RWPE2 (cell line): ENCODE data around the gene JMJD7.

ENCODE experiments used
- ATAC-seq: fragments of 200-7000 bp; cut with Tn5 transposase; 3 replicates; pipeline ENCODE4 v1.9.1; 2021; ENCODE audit warnings: low read depth
- DNase-seq: peaks from one replicate; pipeline ENCODE4 v3.0.0-alpha.2; 2020; ENCODE audit warnings: low spot score
- H3K27ac ChIP-seq: fragments of 450-650 bp; 2 replicates; pipeline ENCODE4 v1.5.1; 2017; ENCODE audit warnings: mild to moderate bottlenecking; ENCODE audit not compliant: poor library complexity, severe bottlenecking
- H3K27me3 ChIP-seq: fragments of 250-450 bp; sonication (Bioruptor Pico); 2 replicates; pipeline ENCODE4 v1.5.1; 2021; ENCODE audit warnings: mild to moderate bottlenecking, moderate library complexity; ENCODE audit not compliant: insufficient read depth, poor library complexity, severe bottlenecking
- H3K36me3 ChIP-seq: fragments of 250-450 bp; sonication (Bioruptor Pico); 2 replicates; pipeline ENCODE4 v1.5.1; 2020; ENCODE audit warnings: low read depth, mild to moderate bottlenecking, moderate library complexity
- H3K4me1 ChIP-seq: fragments of 250-450 bp; sonication (Bioruptor Pico); 2 replicates; pipeline ENCODE4 v1.5.1; 2021; ENCODE audit warnings: mild to moderate bottlenecking, moderate library complexity; ENCODE audit not compliant: insufficient read depth, poor library complexity, severe bottlenecking
- H3K4me3 ChIP-seq: fragments of 250-450 bp; sonication (Bioruptor Pico); 2 replicates; pipeline ENCODE4 v1.5.1; 2021; ENCODE audit warnings: mild to moderate bottlenecking, moderate library complexity; ENCODE audit not compliant: severe bottlenecking
- H3K9me3 ChIP-seq: fragments of 250-450 bp; sonication (Bioruptor Pico); 2 replicates; pipeline ENCODE4 v1.5.1; 2021; ENCODE audit warnings: mild to moderate bottlenecking, moderate library complexity; ENCODE audit not compliant: severe bottlenecking
- TF ChIP-seq, protein P1 (sequence below): fragments of 450-650 bp; IDR thresholded peaks from one replicate; pipeline ENCODE4 v1.5.1; 2017; ENCODE audit warnings: mild to moderate bottlenecking, moderate library complexity; ENCODE audit not compliant: poor library complexity, severe bottlenecking

The JMJD7 gene

DNA sequence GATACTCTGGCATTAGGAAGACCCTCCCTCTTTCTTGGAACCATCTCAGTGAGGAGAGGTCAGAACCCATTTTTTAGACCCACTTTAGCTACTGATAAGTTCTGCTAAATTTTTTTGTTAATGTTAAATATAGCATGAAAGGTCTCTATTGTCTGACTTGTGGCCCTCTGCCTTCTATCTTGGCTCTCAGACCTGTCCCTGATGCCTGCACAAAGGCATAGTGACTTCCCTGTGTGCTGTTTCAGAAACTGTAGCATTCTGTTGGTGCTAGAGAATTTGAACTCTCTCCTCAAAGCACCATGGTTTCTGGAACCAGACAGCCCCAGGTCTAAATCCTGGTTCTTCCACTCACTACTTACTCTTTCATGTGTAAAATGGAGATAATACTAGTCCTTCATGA is 38.2 kb upstream of the JMJD7 start:
- H3K4me1 ChIP-seq, result peaks cover 61% of the 10 kb centered on the region
- DNase-seq, result no peak
- TF ChIP-seq, protein P1, sequence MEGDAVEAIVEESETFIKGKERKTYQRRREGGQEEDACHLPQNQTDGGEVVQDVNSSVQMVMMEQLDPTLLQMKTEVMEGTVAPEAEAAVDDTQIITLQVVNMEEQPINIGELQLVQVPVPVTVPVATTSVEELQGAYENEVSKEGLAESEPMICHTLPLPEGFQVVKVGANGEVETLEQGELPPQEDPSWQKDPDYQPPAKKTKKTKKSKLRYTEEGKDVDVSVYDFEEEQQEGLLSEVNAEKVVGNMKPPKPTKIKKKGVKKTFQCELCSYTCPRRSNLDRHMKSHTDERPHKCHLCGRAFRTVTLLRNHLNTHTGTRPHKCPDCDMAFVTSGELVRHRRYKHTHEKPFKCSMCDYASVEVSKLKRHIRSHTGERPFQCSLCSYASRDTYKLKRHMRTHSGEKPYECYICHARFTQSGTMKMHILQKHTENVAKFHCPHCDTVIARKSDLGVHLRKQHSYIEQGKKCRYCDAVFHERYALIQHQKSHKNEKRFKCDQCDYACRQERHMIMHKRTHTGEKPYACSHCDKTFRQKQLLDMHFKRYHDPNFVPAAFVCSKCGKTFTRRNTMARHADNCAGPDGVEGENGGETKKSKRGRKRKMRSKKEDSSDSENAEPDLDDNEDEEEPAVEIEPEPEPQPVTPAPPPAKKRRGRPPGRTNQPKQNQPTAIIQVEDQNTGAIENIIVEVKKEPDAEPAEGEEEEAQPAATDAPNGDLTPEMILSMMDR, result no peak

DNA sequence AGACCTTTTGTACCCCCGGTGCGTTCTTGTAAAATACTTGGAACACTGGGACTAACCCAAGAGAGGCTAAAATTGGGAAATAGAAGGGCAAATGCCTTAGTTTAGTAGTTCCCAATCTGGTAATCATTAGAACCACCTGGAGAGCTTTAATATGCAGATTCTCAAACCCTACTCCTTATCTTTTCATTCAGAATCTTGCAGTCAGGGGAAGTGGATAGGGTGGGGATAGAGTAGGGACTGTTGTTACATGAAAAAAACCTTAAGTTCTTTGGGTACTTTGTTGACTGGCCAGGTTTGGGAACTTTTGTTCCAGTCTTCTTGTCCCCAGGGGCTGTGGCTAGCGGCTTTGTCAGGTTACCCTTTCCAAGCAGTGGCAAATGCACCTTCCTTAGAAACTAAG is 37.7 kb upstream of the JMJD7 start:
- no peaks in the 10 kb centered on the region for H3K9me3 ChIP-seq
- H3K36me3 ChIP-seq, result peaks cover 15% of the 10 kb centered on the region
- ATAC-seq (no peak), DNase-seq (no peak)
- H3K4me3 ChIP-seq, result no peak overlapping the region
- H3K27me3 ChIP-seq, result no peaks in the 10 kb centered on the region
- TF ChIP-seq, protein P1, result no peak
- peaks cover 64% of the 10 kb centered on the region for H3K4me1 ChIP-seq
- H3K27ac ChIP-seq, result peak overlapping the region; percentile 90

More for the DNA sequence above, 38.2 kb upstream of the JMJD7 start:
- Histone ChIP-seq H3K36me3 (peaks cover 19% of the 10 kb centered on the region), H3K9me3 (no peaks in the 10 kb centered on the region), H3K27ac (peak overlapping the region; percentile 90), H3K27me3 (no peaks in the 10 kb centered on the region), H3K4me3 (no peak overlapping the region)
- no peak for ATAC-seq

DNA sequence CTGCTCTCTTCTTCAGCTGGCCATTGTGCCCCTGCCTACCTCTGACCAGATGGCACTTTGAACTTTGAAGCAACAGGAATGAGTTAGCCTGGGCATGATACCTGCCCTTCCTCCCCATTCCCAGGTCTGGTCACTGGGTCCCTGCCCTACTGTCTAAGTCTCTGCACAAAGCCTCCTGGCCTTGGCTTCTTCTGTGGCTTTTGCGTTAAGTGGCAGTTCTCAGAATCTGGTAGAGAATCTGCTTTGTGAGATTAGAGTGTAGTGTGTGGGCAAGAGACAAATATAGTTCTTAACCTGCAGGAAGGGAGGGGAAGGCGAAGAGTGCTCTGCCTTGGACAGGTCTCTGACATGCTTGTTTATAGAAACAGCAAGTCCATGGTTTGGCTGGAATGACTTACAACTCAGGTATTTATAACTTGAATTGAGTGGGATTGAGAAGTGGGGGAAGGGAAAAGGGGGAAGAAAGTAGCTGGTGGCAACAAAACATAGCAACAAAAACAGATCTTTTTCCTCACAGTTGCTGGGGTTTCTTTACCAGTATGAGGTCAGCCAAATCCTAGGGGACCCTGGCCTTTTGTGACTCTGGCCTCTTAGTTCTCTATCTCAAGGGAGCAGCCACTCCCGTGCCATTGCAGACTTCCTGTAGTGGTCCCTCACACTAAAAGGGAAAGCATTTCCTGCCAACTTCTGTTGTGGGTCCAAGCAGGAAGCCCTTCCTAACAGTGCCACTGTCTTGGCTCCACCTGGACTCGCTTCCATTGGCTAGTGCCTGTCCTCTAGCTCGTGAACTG is 36.9 kb upstream of the JMJD7 start:
- H3K36me3 ChIP-seq, result peaks cover 8% of the 10 kb centered on the region
- TF ChIP-seq, protein P1, result no peak
- no peaks in the 10 kb centered on the region for H3K27me3 ChIP-seq
- peak; percentile 88 for ATAC-seq
- H3K27ac ChIP-seq, result peak overlapping the region; percentile 90
- H3K4me3 ChIP-seq, result no peak overlapping the region
- peaks cover 70% of the 10 kb centered on the region for H3K4me1 ChIP-seq
- no peak for DNase-seq
- H3K9me3 ChIP-seq, result no peaks in the 10 kb centered on the region

DNA sequence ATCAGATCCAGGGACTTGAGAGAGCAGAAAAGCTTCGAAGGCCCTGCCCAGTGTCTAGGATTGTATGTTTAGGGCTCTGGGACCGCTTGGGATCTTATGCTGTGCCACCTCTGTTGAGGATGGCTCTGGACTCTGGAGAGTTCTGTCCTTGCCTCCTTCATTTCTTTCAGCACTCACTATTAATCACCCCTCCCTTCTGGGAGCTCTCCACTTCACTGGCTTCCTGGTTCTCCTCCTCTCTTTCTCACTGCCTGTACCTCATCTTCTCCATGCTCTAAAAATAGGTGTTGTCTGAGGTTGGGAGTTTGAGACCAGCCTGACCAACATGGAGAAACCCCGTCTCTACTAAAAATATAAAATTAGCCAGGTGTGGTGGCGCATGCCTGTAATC is 36.4 kb upstream of the JMJD7 start:
- Histone ChIP-seq H3K36me3 (peaks cover 5% of the 10 kb centered on the region), H3K27me3 (no peaks in the 10 kb centered on the region), H3K4me3 (no peak overlapping the region), H3K4me1 (peaks cover 76% of the 10 kb centered on the region), H3K9me3 (no peaks in the 10 kb centered on the region), H3K27ac (peak overlapping the region; percentile 90)
- TF ChIP-seq, protein P1, result no peak
- ATAC-seq (no peak), DNase-seq (no peak)

DNA sequence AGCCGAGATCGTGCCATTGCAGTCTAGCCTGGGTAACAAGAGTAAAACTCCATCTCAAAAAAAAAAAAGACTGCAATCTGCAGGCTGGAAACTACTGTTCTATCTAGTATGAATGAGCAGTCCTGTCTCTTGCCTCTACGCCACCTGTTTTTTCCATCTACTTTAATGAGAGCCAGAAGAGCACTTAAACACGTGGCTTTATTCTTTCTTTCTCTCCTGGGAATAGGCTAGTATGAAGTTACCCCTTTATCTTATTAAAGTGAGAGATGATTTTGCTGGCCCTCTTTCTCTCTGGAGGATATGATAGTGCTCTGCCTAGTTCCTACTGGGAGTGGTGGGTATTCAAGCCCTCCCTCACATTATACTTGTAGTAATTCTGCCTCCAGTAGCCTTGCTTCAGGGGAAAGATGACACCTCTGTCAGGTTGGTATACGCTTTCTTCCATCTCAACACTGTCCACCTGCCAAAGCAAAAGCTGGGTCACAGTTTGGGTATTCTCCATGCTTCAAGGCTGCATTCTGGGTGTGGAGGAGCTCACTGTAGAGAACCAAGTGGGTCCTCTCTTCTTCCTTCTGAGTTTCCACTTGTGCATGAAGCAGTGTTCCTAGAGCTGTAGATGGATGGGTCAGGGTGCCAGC is 35.8 kb upstream of the JMJD7 start:
- Histone ChIP-seq H3K9me3 (no peaks in the 10 kb centered on the region), H3K4me1 (peaks cover 82% of the 10 kb centered on the region), H3K27ac (peak overlapping the region; percentile 90), H3K27me3 (no peaks in the 10 kb centered on the region), H3K4me3 (no peak overlapping the region), H3K36me3 (peaks cover 9% of the 10 kb centered on the region)
- ATAC-seq (no peak), DNase-seq (no peak)
- TF ChIP-seq, protein P1, result no peak
